KMS-11 (cell line): ENCODE data around the gene NSD2.

ENCODE experiments used
- H2AFZ ChIP-seq: fragments of 200-600 bp; sonication (generic); 2 replicates; pipeline ENCODE4 v1.6.1; 2016; ENCODE audit warnings: antibody characterized with exemption, mixed run types, low read depth
- H3K27ac ChIP-seq: fragments of 200-600 bp; sonication (generic); 2 replicates; pipeline ENCODE4 v1.6.1; 2016; ENCODE audit warnings: mild to moderate bottlenecking, mixed run types
- H3K27me3 ChIP-seq: fragments of 200-600 bp; sonication (generic); 2 replicates; pipeline ENCODE4 v1.6.1; 2017; ENCODE audit warnings: mild to moderate bottlenecking, low read depth, mixed run types, moderate library complexity; ENCODE audit not compliant: insufficient read depth
- H3K36me3 ChIP-seq: fragments of 200-600 bp; sonication (generic); 2 replicates; pipeline ENCODE4 v1.6.1; 2017; ENCODE audit warnings: mild to moderate bottlenecking, mixed run types; ENCODE audit not compliant: insufficient read depth
- H3K4me1 ChIP-seq: fragments of 200-600 bp; sonication (generic); 2 replicates; pipeline ENCODE4 v1.6.1; 2016; ENCODE audit warnings: mild to moderate bottlenecking, low read depth, mixed run types; ENCODE audit not compliant: poor library complexity, severe bottlenecking
- H3K4me2 ChIP-seq: fragments of 200-600 bp; sonication (generic); 2 replicates; pipeline ENCODE4 v1.7.0; 2016; ENCODE audit warnings: mild to moderate bottlenecking, mixed run types
- H3K4me3 ChIP-seq: fragments of 200-600 bp; sonication (generic); IDR thresholded peaks from 2 replicates; pipeline ENCODE4 v1.6.1; 2017; ENCODE audit warnings: low read depth, low read length, mixed read lengths; ENCODE audit not compliant: insufficient read depth
- H3K79me2 ChIP-seq: fragments of 200-600 bp; sonication (generic); 2 replicates; pipeline ENCODE4 v1.6.1; 2016; ENCODE audit warnings: low read depth, mixed run types; ENCODE audit not compliant: insufficient read depth
- H3K9ac ChIP-seq: fragments of 200-600 bp; sonication (generic); 2 replicates; pipeline ENCODE4 v1.6.1; 2016; ENCODE audit warnings: mild to moderate bottlenecking, mixed run types
- H4K20me1 ChIP-seq: fragments of 200-600 bp; sonication (generic); 2 replicates; pipeline ENCODE4 v1.6.1; 2016; ENCODE audit warnings: mild to moderate bottlenecking, mixed run types; ENCODE audit not compliant: insufficient read depth
- CTCF ChIP-seq: fragments of 200-600 bp; sonication (generic); conservative IDR thresholded peaks from 2 replicates; pipeline ENCODE4 v1.6.1; 2017; ENCODE audit warnings: low read depth, mild to moderate bottlenecking, antibody characterized with exemption, low read length, moderate library complexity, mixed read lengths

NSD2 gene

GRCh38 chr4:1870578-1871443, at the start of gene NSD2:
Gene NSD2 (plus strand): TSS chr4:1871393. CDS start chr4:1900655, 29,262 bp downstream.
- H3K27ac ChIP-seq = peak within 1 kb of the TSS; percentile 75
- peaks cover 48% of the 10 kb centered on the region for H3K4me1 ChIP-seq
- H3K27me3 ChIP-seq = no peaks in the 10 kb centered on the region
- H2AFZ ChIP-seq = peak within 1 kb of the TSS; percentile 14; the same call in 1 of the 2 replicates
- peaks cover 83% of the 10 kb centered on the region for H3K79me2 ChIP-seq
- no peak within 1 kb of the TSS for H3K4me3 ChIP-seq
- peaks cover 29% of the 10 kb centered on the region for H4K20me1 ChIP-seq
- no peaks in the 10 kb centered on the region for H3K36me3 ChIP-seq
- no peak for TF ChIP-seq CTCF
- peak within 1 kb of the TSS; percentile 74 for H3K9ac ChIP-seq
- H3K4me2 ChIP-seq = peak within 1 kb of the TSS; percentile 50

GRCh38 chr4:1821679-1822567, 49.3 kb upstream of the NSD2 start:
- Histone ChIP-seq H3K36me3 (no peaks in the 10 kb centered on the region), H3K27me3 (no peaks in the 10 kb centered on the region), H3K4me3 (no peak overlapping the region), H2AFZ (no peak overlapping the region), H3K9ac (no peak overlapping the region), H3K27ac (no peak overlapping the region), H3K79me2 (no peaks in the 10 kb centered on the region), H3K4me1 (peaks cover 18% of the 10 kb centered on the region), H3K4me2 (no peak overlapping the region), H4K20me1 (no peaks in the 10 kb centered on the region)
- no peak for TF ChIP-seq CTCF

- peaks cover 18% of the 10 kb centered on the region for H3K4me1 ChIP-seq
- no peak overlapping the region for H2AFZ ChIP-seq
- H3K4me2 ChIP-seq = no peak overlapping the region
- no peaks in the 10 kb centered on the region for H3K27me3 ChIP-seq
- H3K27ac ChIP-seq = no peak overlapping the region
- no peak overlapping the region for H3K9ac ChIP-seq
- H3K4me3 ChIP-seq = no peak overlapping the region
- H3K79me2 ChIP-seq = no peaks in the 10 kb centered on the region
- no peaks in the 10 kb centered on the region for H3K36me3 ChIP-seq
- no peaks in the 10 kb centered on the region for H4K20me1 ChIP-seq
- TF ChIP-seq CTCF = no peak
Measured at GRCh38 chr4:1822568-1823544, 48.3 kb upstream of the NSD2 start.

GRCh38 chr4:1823545-1823932, 47.7 kb upstream of the NSD2 start:
- Histone ChIP-seq H3K27ac (no peak overlapping the region), H2AFZ (no peak overlapping the region), H3K4me1 (peaks cover 18% of the 10 kb centered on the region), H3K27me3 (no peaks in the 10 kb centered on the region), H3K4me2 (no peak overlapping the region), H3K36me3 (no peaks in the 10 kb centered on the region), H3K9ac (no peak overlapping the region), H4K20me1 (no peaks in the 10 kb centered on the region), H3K4me3 (no peak overlapping the region), H3K79me2 (no peaks in the 10 kb centered on the region)
- TF ChIP-seq CTCF = no peak
